GM18909 (cell line): ENCODE measurements around the gene OR2W3.

Experiments
- ATAC-seq: cut with Tn5 transposase; IDR thresholded peaks from one replicate; pipeline ENCODE4 v1.9.1; 2021; ENCODE audit warnings: mild to moderate bottlenecking; ENCODE audit not compliant: unreplicated experiment, poor library complexity

Gene OR2W3

DNA sequence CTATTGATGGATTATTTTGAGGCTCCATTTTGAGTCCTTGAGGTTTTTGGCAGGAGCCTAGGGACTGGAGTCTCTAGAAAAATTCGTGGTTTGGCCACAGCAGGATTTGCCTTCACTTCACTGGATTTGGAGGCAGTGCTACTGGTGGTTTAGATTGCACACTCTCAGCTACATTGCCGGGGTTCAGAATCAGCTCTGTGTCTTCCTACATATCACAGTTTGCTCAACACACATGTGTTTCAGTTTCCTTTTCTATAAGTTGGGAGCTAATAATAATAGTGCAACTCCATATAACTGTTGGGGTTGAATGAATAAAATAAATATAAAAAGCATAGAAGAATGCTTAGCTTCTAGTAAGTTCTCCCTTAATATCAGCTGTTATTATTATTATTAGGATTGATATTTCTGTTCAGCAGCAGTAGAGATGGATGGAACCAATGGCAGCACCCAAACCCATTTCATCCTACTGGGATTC, at the start of gene OR2W3:
Gene OR2W3 (plus strand): TSS at position 425 of the 475 bp plus-strand sequence. CDS start 0 bp downstream, at position 425.
- no peak for ATAC-seq

DNA sequence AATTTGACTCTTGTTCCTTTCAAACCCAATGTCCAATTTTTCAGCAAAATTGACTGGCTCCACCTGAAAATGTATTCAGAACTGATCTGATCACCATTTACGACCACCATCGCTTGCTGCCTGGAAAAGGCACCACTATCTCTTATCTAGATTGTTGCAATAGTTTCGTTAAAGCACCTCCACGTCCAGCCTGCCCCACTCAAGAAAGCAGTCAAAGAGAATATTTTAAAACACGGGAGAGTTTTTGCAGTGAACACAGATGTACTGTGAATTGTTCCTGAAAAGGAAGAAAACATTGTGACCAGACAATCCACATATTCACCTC, 49.7 kb upstream of the OR2W3 start:
- ATAC-seq: no peak

DNA sequence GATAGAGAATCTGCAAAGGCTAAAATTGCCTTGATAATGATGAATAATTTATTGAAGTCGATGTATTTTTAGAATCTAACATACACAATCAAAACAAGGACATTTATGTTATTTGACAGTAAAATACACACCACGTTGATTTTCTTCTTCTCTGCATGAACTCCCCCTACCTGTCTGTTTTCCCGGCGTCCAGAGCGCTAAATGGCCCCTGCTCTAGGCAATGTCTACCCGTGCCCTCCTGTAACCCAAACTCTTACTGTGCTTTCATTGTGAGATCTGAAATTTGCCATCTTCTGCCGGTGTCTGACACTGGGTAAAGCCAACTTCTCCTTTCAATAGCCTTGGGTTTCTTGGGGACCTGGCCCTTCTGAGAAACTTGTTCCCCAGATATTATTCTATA, 47.0 kb upstream of the OR2W3 start:
- ATAC-seq: no peak

DNA sequence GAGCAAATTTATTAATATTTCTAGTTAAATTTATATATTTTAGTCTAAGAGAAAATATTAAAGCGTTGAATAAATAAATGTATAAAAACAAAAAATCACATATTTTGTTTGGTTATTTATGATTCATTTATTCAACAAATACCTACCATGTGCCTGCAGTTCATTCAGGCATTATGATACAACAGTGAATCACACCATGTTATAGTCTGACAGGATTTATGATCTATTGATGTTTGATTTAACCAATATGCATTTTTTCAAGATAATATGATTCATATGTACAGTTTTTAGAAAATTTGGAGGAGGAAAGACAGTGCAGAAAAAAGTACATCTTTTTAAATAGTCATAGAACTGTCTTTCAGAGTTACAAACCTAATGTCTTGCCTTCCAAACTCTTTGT, 45.8 kb upstream of the OR2W3 start:
- ATAC-seq: no peak

- no peak for ATAC-seq
These were observed 40.4 kb upstream of the OR2W3 start for GRCh38 chr1:247854899-247855545.

DNA sequence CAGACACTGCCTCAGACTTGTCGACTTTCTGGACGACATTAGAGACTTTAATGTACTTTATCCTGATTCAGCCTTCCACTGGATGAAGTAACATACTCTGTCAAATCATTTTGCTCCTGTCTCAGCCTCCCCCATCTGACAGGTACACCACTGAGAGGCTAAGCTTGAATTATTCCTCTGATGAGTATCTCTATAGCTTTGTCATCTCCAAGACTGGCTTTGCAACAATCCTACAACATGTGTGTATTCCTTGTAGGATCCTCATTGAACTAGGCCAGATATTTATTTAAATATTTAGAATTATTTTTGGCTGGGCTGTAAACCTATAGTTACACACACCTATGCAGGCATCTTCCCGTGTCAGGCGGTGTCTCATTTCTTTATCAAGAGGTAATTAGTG, 39.5 kb upstream of the OR2W3 start:
- no peak for ATAC-seq

GRCh38 chr1:247857069-247857984, 38.1 kb upstream of the OR2W3 start, which contains the start of gene TRIM58:
Gene TRIM58 (plus strand): TSS chr1:247857187. CDS start chr1:247857247, 60 bp downstream.
- peak; percentile 67 for ATAC-seq

DNA sequence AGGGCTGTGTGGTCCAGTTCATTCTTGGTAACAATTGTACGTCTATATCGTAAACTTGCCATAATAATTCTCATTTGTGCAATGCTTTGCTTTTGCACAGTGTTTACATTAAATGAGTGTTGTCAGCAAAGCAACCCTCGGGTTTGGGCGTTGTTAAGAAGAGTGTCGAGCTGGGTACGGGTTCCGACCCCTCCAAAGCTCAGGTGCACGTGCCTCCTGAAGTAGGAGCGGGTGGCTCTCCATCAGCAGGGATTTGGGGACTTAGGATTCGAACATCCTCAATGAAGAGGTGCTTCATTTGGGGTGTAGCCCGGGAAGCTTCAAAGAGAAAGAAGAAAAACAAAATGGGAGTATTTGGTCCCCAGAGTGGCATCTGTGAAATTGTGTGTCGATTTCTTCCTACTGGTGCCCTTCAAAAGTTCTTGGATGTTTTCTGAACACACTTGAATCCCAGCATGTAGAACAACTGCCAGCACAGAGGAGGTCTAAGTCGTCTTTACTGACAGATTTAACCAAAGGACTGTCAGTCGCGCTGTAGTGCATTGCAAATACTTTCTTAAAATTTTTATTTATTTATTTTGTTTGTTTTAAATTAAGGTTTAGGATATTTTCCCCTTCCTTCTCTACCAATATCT, 37.3 kb upstream of the OR2W3 start:
- no peak for ATAC-seq

GRCh38 chr1:247862756-247863155, 32.6 kb upstream of the OR2W3 start:
- ATAC-seq: no peak

DNA sequence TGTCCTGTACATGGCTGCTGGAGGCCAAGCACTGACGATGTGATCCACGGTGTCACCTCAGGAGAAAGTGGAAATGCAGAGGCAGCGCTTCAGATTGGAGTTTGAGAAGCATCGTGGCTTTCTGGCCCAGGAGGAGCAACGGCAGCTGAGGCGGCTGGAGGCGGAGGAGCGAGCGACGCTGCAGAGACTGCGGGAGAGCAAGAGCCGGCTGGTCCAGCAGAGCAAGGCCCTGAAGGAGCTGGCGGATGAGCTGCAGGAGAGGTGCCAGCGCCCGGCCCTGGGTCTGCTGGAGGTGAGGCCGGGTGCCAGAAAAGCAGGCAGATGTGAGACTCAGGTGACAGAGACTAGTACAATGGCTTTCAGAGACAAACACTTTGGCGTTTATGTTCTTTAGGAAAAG, 30.7 kb upstream of the OR2W3 start:
- no peak for ATAC-seq

DNA sequence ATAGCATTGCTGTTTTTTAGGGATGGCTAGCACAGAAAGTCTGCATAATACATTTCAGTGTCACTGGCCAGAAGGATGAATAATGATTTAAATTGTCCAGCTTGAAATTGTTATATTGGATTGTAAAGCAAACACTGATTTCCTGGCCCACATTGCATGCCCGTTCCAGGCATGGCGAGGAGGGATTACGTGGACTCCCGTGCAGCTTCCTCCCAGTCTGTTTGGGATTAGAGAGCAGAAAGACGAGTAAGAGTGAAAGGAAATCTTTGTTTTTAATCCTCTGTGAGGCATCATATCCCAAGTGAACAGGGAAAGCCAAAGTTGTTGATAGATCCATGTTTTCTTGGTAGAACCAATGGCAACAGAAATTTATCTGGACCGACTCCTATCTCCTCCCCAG, 30.0 kb upstream of the OR2W3 start:
- ATAC-seq: no peak

DNA sequence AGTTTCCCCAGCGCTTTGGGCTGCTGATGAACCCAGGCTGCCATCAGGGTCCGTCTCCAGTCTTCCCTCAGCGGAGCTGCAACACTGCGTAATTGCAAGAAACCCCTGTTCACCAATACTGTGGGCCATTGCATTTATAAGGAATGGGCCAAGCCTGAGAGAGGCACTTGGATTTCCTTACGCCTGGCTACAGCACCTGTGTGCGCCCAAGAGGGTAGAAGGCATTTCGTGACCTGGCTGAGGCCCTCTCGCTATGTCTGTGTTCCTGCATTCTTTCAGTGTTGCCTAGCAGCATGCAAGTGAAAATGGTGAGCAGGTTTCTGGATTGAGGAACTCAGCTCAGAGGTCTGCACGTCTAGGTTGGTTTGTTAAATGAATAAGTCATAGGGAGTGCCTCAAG, 12.0 kb upstream of the OR2W3 start:
- ATAC-seq: no peak

- ATAC-seq: no peak
These were observed 10.5 kb upstream of the OR2W3 start for GRCh38 chr1:247884797-247885413.

DNA sequence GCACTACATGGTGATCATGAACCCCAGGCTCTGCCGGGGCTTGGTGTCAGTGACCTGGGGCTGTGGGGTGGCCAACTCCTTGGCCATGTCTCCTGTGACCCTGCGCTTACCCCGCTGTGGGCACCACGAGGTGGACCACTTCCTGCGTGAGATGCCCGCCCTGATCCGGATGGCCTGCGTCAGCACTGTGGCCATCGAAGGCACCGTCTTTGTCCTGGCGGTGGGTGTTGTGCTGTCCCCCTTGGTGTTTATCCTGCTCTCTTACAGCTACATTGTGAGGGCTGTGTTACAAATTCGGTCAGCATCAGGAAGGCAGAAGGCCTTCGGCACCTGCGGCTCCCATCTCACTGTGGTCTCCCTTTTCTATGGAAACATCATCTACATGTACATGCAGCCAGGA, 589 bp downstream of the OR2W3 start:
- no peak for ATAC-seq

- no peak for ATAC-seq
These were observed 8.7 kb downstream of the OR2W3 start for GRCh38 chr1:247904122-247904521.

GRCh38 chr1:247905181-247905580, 9.8 kb downstream of the OR2W3 start:
- no peak for ATAC-seq

GRCh38 chr1:247905910-247906503, 10.6 kb downstream of the OR2W3 start:
- ATAC-seq: peak; percentile 20

DNA sequence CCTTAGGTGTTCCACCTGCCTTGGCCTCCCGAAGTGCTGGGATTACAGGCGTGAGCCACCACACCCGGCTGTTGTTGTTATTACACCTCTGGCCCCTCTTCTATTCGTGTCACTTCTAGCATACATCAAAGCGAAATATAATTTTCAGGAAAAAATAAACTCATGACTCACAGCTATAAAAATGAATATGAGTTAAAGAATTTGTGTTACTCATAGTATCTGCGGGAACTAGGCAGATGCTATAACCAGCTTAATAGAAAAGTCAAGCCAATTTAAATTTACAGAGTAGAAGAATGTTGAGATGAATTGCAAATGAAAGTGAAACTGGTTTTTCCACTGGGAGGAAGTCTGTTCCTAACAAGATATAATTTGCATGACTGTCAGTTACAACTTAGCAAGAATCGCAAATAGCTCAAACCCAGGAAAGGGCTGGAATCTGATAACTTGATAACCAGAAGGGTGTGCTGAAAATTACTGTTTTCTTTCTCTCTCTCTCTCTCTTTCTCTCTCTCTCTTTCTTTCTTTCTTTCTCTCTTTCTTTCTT, 11.2 kb downstream of the OR2W3 start:
- peak; percentile 42 for ATAC-seq

DNA sequence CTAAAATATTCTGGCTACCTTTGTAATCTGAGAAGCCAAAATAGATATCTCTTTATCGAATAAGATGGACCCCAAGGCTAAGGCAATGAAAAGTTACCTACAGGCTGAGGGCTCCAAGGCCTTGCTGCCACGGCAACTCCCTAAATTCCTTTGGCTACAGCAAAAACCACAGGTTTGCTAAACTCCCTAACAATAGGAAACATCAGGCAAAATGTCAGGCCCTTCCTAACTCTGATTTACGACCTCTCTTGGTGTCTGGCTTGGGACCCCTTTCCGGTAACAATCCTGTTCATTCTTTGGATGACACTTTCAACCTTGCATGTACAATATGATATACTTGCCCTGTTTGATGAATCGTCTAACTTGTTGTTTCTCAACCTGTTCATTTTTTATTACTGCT, 13.4 kb downstream of the OR2W3 start:
- no peak for ATAC-seq

DNA sequence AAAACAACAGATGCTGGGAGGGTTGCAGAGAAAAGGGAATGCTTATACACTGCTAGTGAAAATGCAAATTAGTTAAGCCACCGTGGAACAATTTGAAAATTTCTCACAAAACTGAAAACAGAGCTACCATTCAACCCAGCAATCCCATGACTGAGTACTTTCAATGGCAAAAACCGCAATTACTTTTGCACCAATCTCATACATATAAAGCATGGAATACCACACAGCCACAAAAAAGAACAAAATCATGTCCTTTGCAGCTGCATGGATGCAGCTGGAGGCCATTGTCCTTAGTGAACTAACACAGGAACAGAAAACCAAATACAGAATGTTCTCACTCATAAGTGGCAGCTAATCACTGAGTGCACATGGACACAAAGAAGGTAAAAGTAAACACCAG, 18.4 kb downstream of the OR2W3 start:
- ATAC-seq: no peak
